GM23338 (cell line): ENCODE measurements around the gene HLA-F. TPM values are rescaled to one million over a fixed set of nuclear protein-coding genes. Genes with fewer than 3 reads are reported as not detected.

Source experiments
- ATAC-seq: fragments of 200-7000 bp; cut with Tn5 transposase; 3 replicates; pipeline ENCODE4 v1.9.1; 2020
- DNase-seq: peaks from one replicate; pipeline ENCODE4 v3.0.0-alpha.2; 2015; ENCODE audit warnings: low spot score
- H2AFZ ChIP-seq: fragments of 200-600 bp; sonication (generic); 2 replicates; pipeline ENCODE4 v1.8.0; 2016; ENCODE audit warnings: antibody characterized with exemption, mild to moderate bottlenecking, moderate library complexity
- H3F3A ChIP-seq: fragments of 200-600 bp; sonication (generic); replicated peaks from 2 replicates; pipeline ENCODE4 v1.8.0; 2017; ENCODE audit warnings: antibody characterized with exemption, mixed run types, low read depth
- H3K27ac ChIP-seq: fragments of 200-600 bp; sonication (generic); 2 replicates; pipeline ENCODE4 v1.6.1; 2016; ENCODE audit warnings: low read depth
- H3K27me3 ChIP-seq: fragments of 200-600 bp; sonication (generic); 2 replicates; pipeline ENCODE4 v1.8.0; 2016; ENCODE audit warnings: mild to moderate bottlenecking, mixed run types, moderate library complexity; ENCODE audit not compliant: insufficient read depth
- H3K36me3 ChIP-seq: fragments of 200-600 bp; sonication (generic); 2 replicates; pipeline ENCODE4 v1.8.0; 2016; ENCODE audit warnings: mild to moderate bottlenecking; ENCODE audit not compliant: insufficient read depth
- H3K4me1 ChIP-seq: fragments of 200-600 bp; sonication (generic); 2 replicates; pipeline ENCODE4 v1.8.0; 2016; ENCODE audit warnings: mild to moderate bottlenecking, moderate library complexity; ENCODE audit not compliant: insufficient read depth
- H3K4me2 ChIP-seq: fragments of 200-600 bp; sonication (generic); 2 replicates; pipeline ENCODE4 v1.7.1; 2017; ENCODE audit warnings: mixed run types
- H3K4me3 ChIP-seq: fragments of 200-600 bp; sonication (generic); 2 replicates; pipeline ENCODE4 v1.6.1; 2016; ENCODE audit warnings: mixed run types
- H3K79me2 ChIP-seq: fragments of 200-600 bp; sonication (generic); replicated peaks from 2 replicates; pipeline ENCODE4 v1.8.0; 2017; ENCODE audit warnings: mild to moderate bottlenecking; ENCODE audit not compliant: insufficient read depth
- H3K9me2 ChIP-seq: fragments of 200-600 bp; sonication (generic); 2 replicates; pipeline ENCODE4 v1.8.0; 2017; ENCODE audit not compliant: insufficient read depth
- H4K20me1 ChIP-seq: fragments of 200-600 bp; sonication (generic); replicated peaks from 2 replicates; pipeline ENCODE4 v1.8.0; 2017; ENCODE audit warnings: mild to moderate bottlenecking; ENCODE audit not compliant: insufficient read depth
- H3K27ac Mint-ChIP-seq: 2 replicates; pipeline ENCODE4 v1.8.0; 2020; ENCODE audit warnings: inconsistent platforms, mild to moderate bottlenecking, moderate library complexity, mixed read lengths
- H3K27me3 Mint-ChIP-seq: 3 replicates; pipeline ENCODE4 v1.8.0; 2022; ENCODE audit warnings: low read depth, mild to moderate bottlenecking, moderate library complexity, mixed read lengths, inconsistent platforms; ENCODE audit not compliant: insufficient read depth, poor library complexity
- H3K36me3 Mint-ChIP-seq: 3 replicates; pipeline ENCODE4 v1.8.0; 2021; ENCODE audit warnings: low read depth, mild to moderate bottlenecking, inconsistent platforms, moderate library complexity, mixed read lengths
- H3K4me1 Mint-ChIP-seq: 3 replicates; pipeline ENCODE4 v1.8.0; 2020; ENCODE audit warnings: mild to moderate bottlenecking, inconsistent platforms, mixed read lengths
- H3K4me3 Mint-ChIP-seq: 3 replicates; pipeline ENCODE4 v1.8.0; 2021; ENCODE audit warnings: moderate library complexity, mild to moderate bottlenecking, inconsistent platforms, mixed read lengths
- H3K9me3 Mint-ChIP-seq: 3 replicates; pipeline ENCODE4 v1.8.0; 2020; ENCODE audit warnings: moderate library complexity, mild to moderate bottlenecking, inconsistent platforms, mixed read lengths
- CREB1 ChIP-seq: fragments of 250-450 bp; sonication (Bioruptor Pico); IDR thresholded peaks from 2 replicates; pipeline ENCODE4 v1.5.0; 2020; ENCODE audit warnings: low read depth, mild to moderate bottlenecking, moderate library complexity
- EZH2 ChIP-seq: fragments of 200-600 bp; sonication (generic); IDR thresholded peaks from one replicate; pipeline ENCODE4 v1.8.0; 2017; ENCODE audit warnings: antibody characterized with exemption, mild to moderate bottlenecking, low read depth; ENCODE audit not compliant: unreplicated experiment
- ZNF462 ChIP-seq: fragments of 250-450 bp; sonication (Bioruptor Pico); IDR thresholded peaks from 2 replicates; pipeline ENCODE4 v1.5.0; 2020; ENCODE audit warnings: mild to moderate bottlenecking, moderate library complexity
- polyA plus RNA-seq: library from polyadenylated mRNA; unstranded; fragments of >200 nt; fragmentation: Nextera tagmentation; extraction: Ambion mirVana; gene quantifications from 2 replicates; pipeline ENCODE4 v1.2.1, GENCODE V29; 2016
- total RNA-seq: library from RNA; depleted of rRNA; stranded (reverse); fragments of >200 nt; shearing (Covaris generic); gene quantifications from 2 replicates; pipeline ENCODE4 v1.2.3, GENCODE V29; 2014
- TF ChIP-seq, protein P1 (sequence below): IDR thresholded peaks from one replicate; pipeline ENCODE4 v1.6.1; 2018; ENCODE audit warnings: antibody characterized with exemption; ENCODE audit not compliant: unreplicated experiment

The HLA-F gene
- total and polyA plus RNA-seq, 2 experiments from 2014 or later = 4.4 to 10.4 TPM

DNA sequence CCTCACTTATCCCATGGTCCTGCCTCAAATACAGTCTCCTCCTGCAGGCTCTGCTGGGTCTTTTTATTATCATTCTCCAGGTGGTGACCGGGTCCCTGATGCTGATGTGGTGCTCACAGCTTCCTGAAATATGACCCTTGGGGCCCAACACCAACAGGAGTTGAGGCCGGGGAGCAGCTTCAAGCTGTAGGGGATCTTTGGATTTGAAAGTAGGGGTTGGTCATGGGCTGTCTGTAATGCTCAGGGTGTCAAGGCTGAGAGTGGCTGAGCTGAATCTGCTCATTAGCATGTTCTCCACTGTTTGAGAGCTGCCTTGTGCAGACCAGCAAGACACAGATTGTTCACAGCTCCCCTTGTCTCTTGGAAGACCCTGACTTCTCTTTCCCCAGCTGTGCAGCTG is 35.5 kb downstream of the HLA-F start:
- H3K36me3 ChIP-seq = no peaks in the 10 kb centered on the region
- H3F3A ChIP-seq = no peaks in the 10 kb centered on the region
- H3K9me2 ChIP-seq = peaks cover 12% of the 10 kb centered on the region
- DNase-seq (peak; percentile 35), ATAC-seq (peak; percentile 8; the same call in 2 of the 3 replicates)
- Mint-ChIP-seq H3K27ac (peak overlapping the region; percentile 93), H3K9me3 (peaks cover 3% of the 10 kb centered on the region; the same call in 2 of the 3 replicates), H3K36me3 (no peaks in the 10 kb centered on the region; the same call in 2 of the 3 replicates), H3K4me3 (no peak overlapping the region; the same call in 2 of the 3 replicates), H3K4me1 (peaks cover 60% of the 10 kb centered on the region), H3K27me3 (peaks cover 30% of the 10 kb centered on the region)
- peak overlapping the region; percentile 92 for H3K27ac ChIP-seq
- peak overlapping the region; percentile 67 for H3K4me2 ChIP-seq
- peaks cover 47% of the 10 kb centered on the region for H3K4me1 ChIP-seq
- TF ChIP-seq CREB1 (CRISPR knock-in tag) = no peak
- TF ChIP-seq, protein P1, sequence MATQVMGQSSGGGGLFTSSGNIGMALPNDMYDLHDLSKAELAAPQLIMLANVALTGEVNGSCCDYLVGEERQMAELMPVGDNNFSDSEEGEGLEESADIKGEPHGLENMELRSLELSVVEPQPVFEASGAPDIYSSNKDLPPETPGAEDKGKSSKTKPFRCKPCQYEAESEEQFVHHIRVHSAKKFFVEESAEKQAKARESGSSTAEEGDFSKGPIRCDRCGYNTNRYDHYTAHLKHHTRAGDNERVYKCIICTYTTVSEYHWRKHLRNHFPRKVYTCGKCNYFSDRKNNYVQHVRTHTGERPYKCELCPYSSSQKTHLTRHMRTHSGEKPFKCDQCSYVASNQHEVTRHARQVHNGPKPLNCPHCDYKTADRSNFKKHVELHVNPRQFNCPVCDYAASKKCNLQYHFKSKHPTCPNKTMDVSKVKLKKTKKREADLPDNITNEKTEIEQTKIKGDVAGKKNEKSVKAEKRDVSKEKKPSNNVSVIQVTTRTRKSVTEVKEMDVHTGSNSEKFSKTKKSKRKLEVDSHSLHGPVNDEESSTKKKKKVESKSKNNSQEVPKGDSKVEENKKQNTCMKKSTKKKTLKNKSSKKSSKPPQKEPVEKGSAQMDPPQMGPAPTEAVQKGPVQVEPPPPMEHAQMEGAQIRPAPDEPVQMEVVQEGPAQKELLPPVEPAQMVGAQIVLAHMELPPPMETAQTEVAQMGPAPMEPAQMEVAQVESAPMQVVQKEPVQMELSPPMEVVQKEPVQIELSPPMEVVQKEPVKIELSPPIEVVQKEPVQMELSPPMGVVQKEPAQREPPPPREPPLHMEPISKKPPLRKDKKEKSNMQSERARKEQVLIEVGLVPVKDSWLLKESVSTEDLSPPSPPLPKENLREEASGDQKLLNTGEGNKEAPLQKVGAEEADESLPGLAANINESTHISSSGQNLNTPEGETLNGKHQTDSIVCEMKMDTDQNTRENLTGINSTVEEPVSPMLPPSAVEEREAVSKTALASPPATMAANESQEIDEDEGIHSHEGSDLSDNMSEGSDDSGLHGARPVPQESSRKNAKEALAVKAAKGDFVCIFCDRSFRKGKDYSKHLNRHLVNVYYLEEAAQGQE = no peak
- TF ChIP-seq ZNF462 (CRISPR knock-in tag) = peak; percentile 22; the same call in 1 of the 2 replicates
- TF ChIP-seq EZH2 = no peak
- no peaks in the 10 kb centered on the region for H4K20me1 ChIP-seq
- peak overlapping the region; percentile 17; the same call in 1 of the 2 replicates for H3K4me3 ChIP-seq
- H2AFZ ChIP-seq = no peak overlapping the region
- H3K79me2 ChIP-seq = no peaks in the 10 kb centered on the region
- peaks cover 13% of the 10 kb centered on the region for H3K27me3 ChIP-seq
